ENCODE measurements around the gene RGS11.

DNA sequence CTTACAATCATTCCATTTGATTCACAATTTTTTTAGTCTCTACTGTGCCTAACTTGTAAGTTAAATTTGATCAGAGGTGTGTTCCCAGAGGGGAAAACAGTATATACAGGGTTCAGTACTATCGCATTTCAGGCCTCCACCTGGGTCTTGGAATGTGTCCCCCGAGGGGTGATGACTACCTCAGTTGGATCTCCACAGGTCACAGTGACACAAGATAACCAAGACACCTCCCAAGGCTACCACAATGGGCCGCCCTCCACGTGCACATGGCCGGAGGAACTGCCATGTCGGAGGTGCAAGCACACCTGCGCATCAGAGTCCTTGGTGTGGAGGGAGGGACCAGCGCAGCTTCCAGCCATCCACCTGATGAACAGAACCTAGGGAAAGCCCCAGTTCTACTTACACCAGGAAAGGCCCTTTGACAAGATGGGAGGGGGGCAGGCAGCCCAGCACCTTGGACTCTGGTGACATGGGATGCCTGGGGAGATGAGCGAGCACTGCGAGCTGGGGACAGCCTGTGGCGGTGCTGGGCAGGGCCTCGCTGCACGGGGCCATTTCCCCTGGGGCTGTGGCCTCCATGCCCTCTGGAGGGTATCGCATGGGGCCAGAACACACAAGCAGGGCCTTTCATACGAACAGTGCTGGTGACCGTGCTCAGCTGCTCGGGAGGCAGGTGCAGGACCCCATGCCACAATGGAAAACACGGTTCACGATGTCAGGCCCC, 41.2 kb upstream of the RGS11 start:
- TF ChIP-seq, protein P1, sequence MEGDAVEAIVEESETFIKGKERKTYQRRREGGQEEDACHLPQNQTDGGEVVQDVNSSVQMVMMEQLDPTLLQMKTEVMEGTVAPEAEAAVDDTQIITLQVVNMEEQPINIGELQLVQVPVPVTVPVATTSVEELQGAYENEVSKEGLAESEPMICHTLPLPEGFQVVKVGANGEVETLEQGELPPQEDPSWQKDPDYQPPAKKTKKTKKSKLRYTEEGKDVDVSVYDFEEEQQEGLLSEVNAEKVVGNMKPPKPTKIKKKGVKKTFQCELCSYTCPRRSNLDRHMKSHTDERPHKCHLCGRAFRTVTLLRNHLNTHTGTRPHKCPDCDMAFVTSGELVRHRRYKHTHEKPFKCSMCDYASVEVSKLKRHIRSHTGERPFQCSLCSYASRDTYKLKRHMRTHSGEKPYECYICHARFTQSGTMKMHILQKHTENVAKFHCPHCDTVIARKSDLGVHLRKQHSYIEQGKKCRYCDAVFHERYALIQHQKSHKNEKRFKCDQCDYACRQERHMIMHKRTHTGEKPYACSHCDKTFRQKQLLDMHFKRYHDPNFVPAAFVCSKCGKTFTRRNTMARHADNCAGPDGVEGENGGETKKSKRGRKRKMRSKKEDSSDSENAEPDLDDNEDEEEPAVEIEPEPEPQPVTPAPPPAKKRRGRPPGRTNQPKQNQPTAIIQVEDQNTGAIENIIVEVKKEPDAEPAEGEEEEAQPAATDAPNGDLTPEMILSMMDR (IDR thresholded peaks at IDR 0.05) = no peak
- no peak for TF ChIP-seq POLR2A (IDR thresholded peaks at IDR 0.05)

Measured in heart left ventricle (tissue), 13 donors.